Activated CD8-positive, alpha-beta memory T cell treated with anti-CD3 and anti-CD28 coated beads, Interleukin-2, amount 10 ng/mL, durations not matched to agents 7 days and 5 days (primary cell): ENCODE results near the gene AIRE. TPM values are rescaled to one million over a fixed set of nuclear protein-coding genes. Genes with fewer than 3 reads are reported as not detected.

Source experiments
- ATAC-seq: fragments of 150-1000 bp; cut with Tn5 transposase; one replicate; pipeline ENCODE4 v1.10.0; 2021; ENCODE audit warnings: moderate library complexity
- CTCF ChIA-PET: fragments of 350-600 bp; sonication (Branson Sonifier 250); formaldehyde crosslinking; loops from one replicate; lab custom pipeline; 2021; ENCODE audit warnings: antibody characterized with exemption; lab: Charles Lee
- DNase-seq: peaks from one replicate; pipeline ENCODE4 v3.0.0-alpha.2; 2020
- H3K27ac Mint-ChIP-seq: one replicate; pipeline ENCODE4 v1.8.0; 2021; ENCODE audit warnings: mild to moderate bottlenecking, mixed read lengths
- H3K27me3 Mint-ChIP-seq: one replicate; pipeline ENCODE4 v1.8.0; 2021; ENCODE audit warnings: mixed read lengths
- H3K36me3 Mint-ChIP-seq: one replicate; pipeline ENCODE4 v1.8.0; 2021; ENCODE audit warnings: mild to moderate bottlenecking, mixed read lengths
- H3K4me1 Mint-ChIP-seq: one replicate; pipeline ENCODE4 v1.8.0; 2021; ENCODE audit warnings: mixed read lengths
- H3K4me3 Mint-ChIP-seq: one replicate; pipeline ENCODE4 v1.8.0; 2021; ENCODE audit warnings: mild to moderate bottlenecking, moderate library complexity, mixed read lengths
- H3K9me3 Mint-ChIP-seq: one replicate; pipeline ENCODE4 v1.8.0; 2022; ENCODE audit warnings: low read depth, mixed read lengths
- total RNA-seq, 2 experiments: library from RNA; stranded (reverse); gene quantifications; one replicate each; pipeline ENCODE4 v1.2.3, GENCODE V29; 2021

The AIRE gene
- total RNA-seq, 2 experiments from 2014 or later: 0.06 to 0.33 TPM

- no peak overlapping the region for H3K4me3 Mint-ChIP-seq
- ATAC-seq: no peak
- CTCF ChIA-PET: no interaction called here
Observed at GRCh38 chr21:44312716-44313115, 27.0 kb downstream of the AIRE start.

GRCh38 chr21:44313451-44313850, 27.8 kb downstream of the AIRE start:
- no peak overlapping the region for H3K27ac Mint-ChIP-seq
- H3K36me3 Mint-ChIP-seq: peaks cover 9% of the 10 kb centered on the region
- ATAC-seq (no peak), DNase-seq (no peak)
- no peak overlapping the region for H3K4me3 Mint-ChIP-seq
- no peaks in the 10 kb centered on the region for H3K4me1 Mint-ChIP-seq
- no peaks in the 10 kb centered on the region for H3K27me3 Mint-ChIP-seq
- H3K9me3 Mint-ChIP-seq: no peaks in the 10 kb centered on the region
- CTCF ChIA-PET: interaction anchor here (1.2 kb wide), 1 partner anchor 8 kb away, joined by 3 read pairs; no protein-coding TSS in a partner anchor

More at GRCh38 chr21:44312716-44313115, 27.0 kb downstream of the AIRE start:
- Mint-ChIP-seq H3K9me3 (no peaks in the 10 kb centered on the region), H3K27ac (no peak overlapping the region), H3K27me3 (no peaks in the 10 kb centered on the region), H3K36me3 (peaks cover 12% of the 10 kb centered on the region), H3K4me1 (no peaks in the 10 kb centered on the region)
- DNase-seq: no peak

GRCh38 chr21:44314128-44314527, 28.5 kb downstream of the AIRE start:
- Mint-ChIP-seq H3K4me1 (no peaks in the 10 kb centered on the region), H3K27me3 (no peaks in the 10 kb centered on the region), H3K27ac (no peak overlapping the region), H3K9me3 (no peaks in the 10 kb centered on the region), H3K4me3 (no peak overlapping the region), H3K36me3 (peaks cover 10% of the 10 kb centered on the region)
- no peak for DNase-seq
- CTCF ChIA-PET: interaction anchor here (1.2 kb wide), 1 partner anchor 9 kb away, joined by 3 read pairs; no protein-coding TSS in a partner anchor
- ATAC-seq: no peak

- Mint-ChIP-seq H3K9me3 (no peaks in the 10 kb centered on the region), H3K4me3 (no peak overlapping the region), H3K36me3 (peaks cover 10% of the 10 kb centered on the region), H3K4me1 (no peaks in the 10 kb centered on the region), H3K27me3 (no peaks in the 10 kb centered on the region), H3K27ac (no peak overlapping the region)
- DNase-seq (no peak), ATAC-seq (no peak)
- CTCF ChIA-PET: interaction anchor here (1.2 kb wide), 1 partner anchor 9 kb away, joined by 3 read pairs; no protein-coding TSS in a partner anchor
Observed at GRCh38 chr21:44314561-44314960, 28.9 kb downstream of the AIRE start.

- Mint-ChIP-seq H3K9me3 (no peaks in the 10 kb centered on the region), H3K36me3 (peaks cover 10% of the 10 kb centered on the region), H3K4me1 (no peaks in the 10 kb centered on the region), H3K27me3 (no peaks in the 10 kb centered on the region), H3K4me3 (no peak overlapping the region), H3K27ac (peak overlapping the region; percentile 43)
- no peak for ATAC-seq
- DNase-seq: no peak
- CTCF ChIA-PET: interaction anchor here (1.0 kb wide), 1 partner anchor 18 kb away, joined by 4 read pairs; no protein-coding TSS in a partner anchor
Observed at GRCh38 chr21:44315691-44316203, 30.1 kb downstream of the AIRE start.

GRCh38 chr21:44316277-44316900, 30.7 kb downstream of the AIRE start:
- Mint-ChIP-seq H3K4me1 (no peaks in the 10 kb centered on the region), H3K27ac (no peak overlapping the region), H3K27me3 (no peaks in the 10 kb centered on the region), H3K4me3 (no peak overlapping the region), H3K36me3 (peaks cover 5% of the 10 kb centered on the region), H3K9me3 (no peaks in the 10 kb centered on the region)
- DNase-seq (no peak), ATAC-seq (no peak)
- CTCF ChIA-PET: no interaction called here

- Mint-ChIP-seq H3K4me3 (no peak overlapping the region), H3K27ac (no peak overlapping the region), H3K27me3 (no peaks in the 10 kb centered on the region), H3K4me1 (no peaks in the 10 kb centered on the region), H3K36me3 (peaks cover 5% of the 10 kb centered on the region), H3K9me3 (no peaks in the 10 kb centered on the region)
- DNase-seq (no peak), ATAC-seq (no peak)
- CTCF ChIA-PET: no interaction called here
Observed at GRCh38 chr21:44317241-44317782, 31.6 kb downstream of the AIRE start.

GRCh38 chr21:44317871-44318270, 32.2 kb downstream of the AIRE start:
- Mint-ChIP-seq H3K9me3 (no peaks in the 10 kb centered on the region), H3K36me3 (peaks cover 5% of the 10 kb centered on the region), H3K27me3 (no peaks in the 10 kb centered on the region), H3K4me1 (no peaks in the 10 kb centered on the region), H3K4me3 (no peak overlapping the region), H3K27ac (no peak overlapping the region)
- DNase-seq (no peak), ATAC-seq (no peak)
- CTCF ChIA-PET: no interaction called here

- Mint-ChIP-seq H3K36me3 (peaks cover 5% of the 10 kb centered on the region), H3K9me3 (no peaks in the 10 kb centered on the region), H3K4me3 (no peak overlapping the region), H3K27ac (no peak overlapping the region), H3K4me1 (no peaks in the 10 kb centered on the region), H3K27me3 (no peaks in the 10 kb centered on the region)
- DNase-seq: no peak
- no peak for ATAC-seq
- CTCF ChIA-PET: no interaction called here
Observed at GRCh38 chr21:44318489-44319285, 33.0 kb downstream of the AIRE start.

GRCh38 chr21:44319407-44320065, 33.9 kb downstream of the AIRE start:
- Mint-ChIP-seq H3K27me3 (no peaks in the 10 kb centered on the region), H3K4me1 (no peaks in the 10 kb centered on the region), H3K36me3 (peaks cover 5% of the 10 kb centered on the region), H3K9me3 (no peaks in the 10 kb centered on the region), H3K27ac (no peak overlapping the region), H3K4me3 (no peak overlapping the region)
- no peak for DNase-seq
- CTCF ChIA-PET: no interaction called here
- ATAC-seq: no peak

GRCh38 chr21:44320847-44321246, 35.2 kb downstream of the AIRE start:
- H3K27me3 Mint-ChIP-seq: no peaks in the 10 kb centered on the region
- no peaks in the 10 kb centered on the region for H3K9me3 Mint-ChIP-seq
- H3K4me3 Mint-ChIP-seq: no peak overlapping the region
- DNase-seq (no peak), ATAC-seq (no peak)
- H3K36me3 Mint-ChIP-seq: peaks cover 7% of the 10 kb centered on the region
- H3K27ac Mint-ChIP-seq: no peak overlapping the region
- CTCF ChIA-PET: no interaction called here
- H3K4me1 Mint-ChIP-seq: no peaks in the 10 kb centered on the region

GRCh38 chr21:44321846-44322450, 36.3 kb downstream of the AIRE start:
- no peak for DNase-seq
- H3K36me3 Mint-ChIP-seq: peaks cover 4% of the 10 kb centered on the region
- no peak overlapping the region for H3K4me3 Mint-ChIP-seq
- CTCF ChIA-PET: no interaction called here
- no peaks in the 10 kb centered on the region for H3K27me3 Mint-ChIP-seq
- no peak overlapping the region for H3K27ac Mint-ChIP-seq
- no peaks in the 10 kb centered on the region for H3K9me3 Mint-ChIP-seq
- no peak for ATAC-seq
- H3K4me1 Mint-ChIP-seq: no peaks in the 10 kb centered on the region
